ENCODE data around the gene C1QTNF4.
"Not testable (repeated sequence)": the region's sequence is repeated elsewhere in the genome, so short reads cannot be mapped to it uniquely, and the experiment has no call there.

C1QTNF4 gene

DNA sequence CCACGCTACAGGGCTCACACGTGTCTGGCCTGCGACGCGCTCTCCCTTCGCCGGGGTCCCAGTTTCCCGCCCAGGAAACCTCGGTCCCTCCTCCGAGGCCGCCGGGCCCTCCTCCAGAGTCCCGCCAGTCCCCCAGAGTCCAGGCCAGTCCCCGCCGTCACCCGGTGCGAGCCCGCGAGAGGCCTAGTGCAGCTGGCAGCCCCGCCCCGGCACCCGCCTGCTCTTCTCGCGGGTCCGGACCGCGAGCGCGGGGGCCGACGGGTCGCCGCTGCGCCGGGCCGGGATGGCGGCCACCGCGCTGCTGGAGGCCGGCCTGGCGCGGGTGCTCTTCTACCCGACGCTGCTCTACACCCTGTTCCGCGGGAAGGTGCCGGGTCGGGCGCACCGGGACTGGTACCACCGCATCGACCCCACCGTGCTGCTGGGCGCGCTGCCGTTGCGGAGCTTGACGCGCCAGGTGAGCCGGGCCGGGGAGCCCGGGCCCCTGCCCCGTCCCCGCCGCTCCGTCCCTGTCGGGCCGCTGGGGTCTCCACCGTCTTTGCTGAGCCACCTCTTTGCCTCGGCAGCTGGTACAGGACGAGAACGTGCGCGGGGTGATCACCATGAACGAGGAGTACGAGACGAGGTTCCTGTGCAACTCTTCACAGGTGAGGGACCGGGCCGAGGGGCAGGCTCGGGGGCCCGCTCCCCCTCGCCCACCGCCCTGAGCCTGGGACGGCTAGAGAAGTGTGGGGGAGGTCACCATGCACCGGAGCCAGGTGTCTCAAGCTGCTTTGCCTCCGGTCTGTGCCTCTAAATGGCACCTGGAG lies 28.7 kb downstream of the C1QTNF4 start, which contains the start of gene PTPMT1:
Gene PTPMT1, plus strand, starts transcription at position 260 of the 809 bp plus-strand sequence. Its CDS starts 24 bp downstream, at position 284.
- DNase-seq: peak; percentile 84

DNA sequence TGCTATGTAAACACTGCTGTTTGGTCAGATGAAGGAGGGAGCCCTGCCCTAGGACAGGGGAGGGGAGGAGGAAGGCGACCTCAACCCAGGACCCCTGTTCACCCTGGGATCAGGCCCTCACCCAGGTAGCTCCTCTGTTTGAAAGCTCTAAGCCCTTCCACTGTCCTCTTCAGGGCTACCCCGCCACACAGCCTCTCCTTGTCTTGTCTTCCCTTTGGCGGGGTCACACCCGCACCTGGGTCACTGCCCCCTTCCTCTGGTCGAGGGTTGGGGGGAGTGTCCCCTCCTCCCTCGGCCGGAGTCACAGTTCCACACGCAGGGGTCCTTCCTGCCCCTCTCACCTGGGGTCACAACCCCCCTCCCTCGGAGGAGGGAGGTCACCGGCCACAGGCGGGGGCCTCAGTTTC lies 29.3 kb downstream of the C1QTNF4 start:
- DNase-seq: no peak

DNA sequence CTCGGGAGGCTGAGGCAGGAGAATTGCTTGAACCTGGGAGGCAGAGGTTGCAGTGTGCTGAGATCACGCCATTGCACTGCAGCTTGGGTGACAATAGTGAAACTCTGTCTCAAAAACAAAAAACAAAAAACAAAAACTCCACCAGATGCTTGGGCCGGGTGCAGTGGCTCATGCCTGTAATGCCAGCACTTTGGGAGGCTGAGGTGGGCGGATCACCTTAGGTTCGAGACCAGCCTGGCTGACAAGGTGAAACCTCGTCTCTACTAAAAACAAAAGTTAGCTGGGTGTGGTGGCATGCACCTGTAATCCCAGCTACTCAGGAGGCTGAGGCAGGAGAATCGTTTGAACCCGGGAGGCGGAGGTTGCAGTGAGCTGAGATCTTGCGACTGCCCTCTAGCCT lies 29.8 kb downstream of the C1QTNF4 start:
- not testable (repeated sequence) for DNase-seq

DNA sequence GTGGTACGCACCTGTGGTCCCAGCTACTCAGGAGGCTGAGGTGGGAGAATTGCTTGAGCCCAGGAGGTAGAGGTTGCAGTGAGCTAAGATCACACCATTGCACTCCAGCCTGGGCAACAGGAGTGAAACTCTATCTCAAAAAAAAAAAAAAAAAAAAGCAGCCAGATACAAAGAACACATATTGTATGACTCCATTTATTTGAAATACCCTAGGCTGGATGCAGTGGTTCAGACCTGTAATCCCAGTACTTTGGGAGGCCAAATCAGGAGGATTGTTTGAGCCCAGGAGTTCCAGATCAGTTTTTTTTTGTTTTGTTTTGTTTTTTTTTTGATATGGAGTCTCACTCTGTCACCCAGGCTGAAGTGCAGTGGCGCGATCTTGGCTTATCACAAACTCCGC lies 31.8 kb downstream of the C1QTNF4 start:
- not testable (repeated sequence) for DNase-seq

DNA sequence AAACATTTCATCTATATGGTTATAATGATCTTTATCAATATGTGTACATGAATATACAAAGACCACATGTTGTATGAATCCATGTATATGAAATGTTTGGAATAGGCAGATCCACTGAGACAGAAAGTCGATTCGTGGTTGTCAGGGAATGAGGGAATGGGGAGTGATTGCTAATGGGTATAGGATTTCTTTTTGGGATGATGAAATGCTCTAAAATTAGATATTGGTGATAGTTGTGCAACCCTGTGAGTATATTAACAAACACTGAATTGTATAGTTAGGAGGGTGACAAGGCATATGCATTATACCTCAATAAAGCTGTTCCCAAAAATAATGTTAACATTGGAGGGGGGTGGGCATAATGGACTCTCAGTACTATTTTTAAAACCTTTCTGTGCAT lies 33.8 kb downstream of the C1QTNF4 start:
- peak; percentile 41 for DNase-seq

DNA sequence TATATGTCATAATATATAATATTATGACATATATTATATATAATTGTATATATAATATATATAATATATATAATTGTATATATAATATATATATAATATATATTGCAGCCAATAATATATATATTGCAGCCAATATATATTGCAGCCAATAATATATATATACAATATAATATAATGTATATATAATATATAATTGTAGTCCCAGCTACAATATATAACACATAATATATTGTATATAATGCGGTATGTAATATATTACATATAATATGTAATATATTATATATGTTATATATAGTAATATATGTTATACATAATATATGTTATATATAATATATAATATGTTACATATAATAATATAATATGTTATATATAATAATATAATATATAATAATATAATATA lies 35.5 kb downstream of the C1QTNF4 start:
- no peak for DNase-seq

DNA sequence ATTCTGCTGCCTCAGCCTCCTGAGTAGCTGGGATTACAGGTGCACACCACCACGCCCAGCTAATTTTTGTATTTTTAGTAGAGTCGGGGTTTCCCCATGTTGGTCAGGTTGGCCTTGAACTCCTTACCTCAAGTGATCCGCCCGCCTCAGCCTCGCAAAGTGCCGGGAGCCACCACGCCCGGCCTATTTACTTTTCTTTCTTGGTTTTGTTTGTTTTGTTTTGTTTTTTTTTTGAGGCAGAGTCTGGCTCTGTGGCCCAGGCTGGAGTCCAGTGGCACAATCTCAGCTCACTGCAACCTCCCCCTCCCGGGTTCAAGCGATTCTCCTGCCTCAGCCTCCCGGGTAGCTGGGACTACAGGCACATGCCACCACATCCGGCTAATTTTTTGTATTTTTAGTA lies 37.2 kb downstream of the C1QTNF4 start:
- DNase-seq: not testable (repeated sequence)

DNA sequence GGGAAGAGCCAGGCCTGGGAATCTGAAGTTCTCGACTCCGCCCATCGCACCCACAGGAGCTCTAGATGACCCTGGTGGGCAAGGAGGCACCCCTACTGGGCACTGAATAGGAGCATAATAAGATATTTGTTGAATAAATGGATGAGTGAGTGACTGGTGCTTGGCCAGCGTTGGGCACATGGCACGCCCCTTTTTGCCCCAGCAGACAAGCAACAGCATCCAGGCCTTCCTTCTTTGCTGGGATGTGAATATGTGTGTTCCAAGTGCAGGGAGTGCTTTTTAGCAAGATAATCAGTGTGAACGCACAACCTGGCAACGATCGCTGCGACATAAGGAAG lies 40.8 kb downstream of the C1QTNF4 start:
- DNase-seq: no peak

DNA sequence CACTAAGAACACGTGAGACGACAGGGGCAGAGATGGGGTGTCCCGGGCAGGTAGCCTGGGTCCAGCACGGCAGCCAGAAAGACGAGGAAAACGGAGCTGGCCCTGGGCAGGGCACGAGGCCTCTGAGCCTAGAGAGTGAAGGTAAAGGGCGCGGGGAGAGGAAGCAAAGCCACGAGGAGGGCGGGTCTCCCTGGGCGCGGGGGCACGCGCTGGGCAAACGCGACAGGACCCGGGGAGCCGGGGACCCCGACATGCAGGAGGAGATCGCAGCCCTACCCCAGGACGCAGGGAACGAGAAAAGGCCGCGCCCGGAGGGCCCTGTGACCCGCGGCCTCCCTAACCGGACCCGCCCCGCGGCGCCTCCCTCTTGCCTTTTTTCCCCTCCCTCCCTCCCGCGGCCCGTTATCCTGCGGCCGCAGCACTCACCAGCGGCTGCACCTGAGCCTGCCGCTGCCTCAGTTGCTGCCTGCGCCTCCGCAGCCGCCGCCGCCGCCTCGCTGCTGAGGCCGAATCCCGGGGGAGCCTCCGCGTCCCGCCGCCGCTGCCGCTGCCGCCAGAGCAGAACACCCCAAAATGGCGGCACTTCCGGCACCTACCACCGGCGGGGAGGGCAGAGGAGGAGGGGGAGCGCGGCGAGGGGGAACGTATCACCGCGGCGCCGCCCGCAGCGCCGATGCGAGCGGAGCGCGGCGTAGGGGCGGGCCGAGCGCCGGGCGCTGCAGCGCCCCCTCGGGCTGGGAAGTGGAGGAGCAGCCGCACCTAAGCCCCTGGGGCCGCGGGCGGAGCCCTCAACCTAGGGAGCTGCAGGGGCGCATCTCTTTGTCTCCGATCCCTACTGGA lies 41.4 kb downstream of the C1QTNF4 start, which contains the start of gene CELF1:
Gene CELF1, minus strand, starts transcription at position 567 of the 840 bp plus-strand sequence. CDS start 53,609 bp downstream, outside the sequence.
- DNase-seq: peak; percentile 92

DNA sequence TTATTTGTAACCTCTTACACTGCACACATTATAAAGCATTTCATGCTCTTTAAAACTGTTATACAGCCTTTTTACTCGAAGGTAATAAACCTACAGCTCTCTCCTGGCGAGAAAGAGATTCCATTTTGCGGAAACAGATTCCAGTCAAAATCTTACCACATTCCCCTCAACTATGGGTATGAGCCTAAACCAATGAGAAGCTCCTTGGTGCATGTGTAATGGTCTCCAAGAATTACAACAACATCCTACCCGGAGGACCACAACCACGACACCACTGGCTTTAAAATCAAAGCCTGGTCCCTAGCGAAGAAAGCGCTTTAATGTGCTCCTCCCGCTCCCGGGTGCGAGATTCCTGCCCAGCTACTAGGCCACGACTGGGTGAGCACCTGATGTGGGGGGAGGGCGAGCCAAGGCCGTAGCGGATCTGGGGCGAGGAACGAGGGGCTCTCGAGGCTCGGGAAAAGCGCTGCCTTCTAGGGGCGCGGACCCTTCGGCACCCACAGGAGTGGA lies 42.1 kb downstream of the C1QTNF4 start:
- DNase-seq: peak; percentile 59

DNA sequence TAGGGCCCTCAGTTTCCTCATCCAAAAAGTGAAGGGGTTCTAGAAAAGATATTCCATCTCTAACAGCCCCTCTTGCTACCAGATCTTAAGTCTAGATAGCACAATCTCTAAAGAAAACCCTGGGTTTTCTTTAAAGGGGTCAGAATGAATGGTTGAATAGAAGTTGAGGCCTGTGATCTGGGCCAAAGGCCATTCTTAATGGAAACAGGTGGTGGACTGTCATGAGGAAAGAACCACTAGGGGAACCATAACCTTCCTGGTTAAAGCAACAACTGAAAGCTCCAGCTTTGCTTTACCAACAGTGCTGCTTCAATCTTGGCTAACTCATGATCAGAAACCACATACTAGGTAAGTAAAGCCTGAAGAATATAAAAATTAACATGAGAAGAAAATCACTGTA lies 43.1 kb downstream of the C1QTNF4 start:
- DNase-seq: peak; percentile 17

DNA sequence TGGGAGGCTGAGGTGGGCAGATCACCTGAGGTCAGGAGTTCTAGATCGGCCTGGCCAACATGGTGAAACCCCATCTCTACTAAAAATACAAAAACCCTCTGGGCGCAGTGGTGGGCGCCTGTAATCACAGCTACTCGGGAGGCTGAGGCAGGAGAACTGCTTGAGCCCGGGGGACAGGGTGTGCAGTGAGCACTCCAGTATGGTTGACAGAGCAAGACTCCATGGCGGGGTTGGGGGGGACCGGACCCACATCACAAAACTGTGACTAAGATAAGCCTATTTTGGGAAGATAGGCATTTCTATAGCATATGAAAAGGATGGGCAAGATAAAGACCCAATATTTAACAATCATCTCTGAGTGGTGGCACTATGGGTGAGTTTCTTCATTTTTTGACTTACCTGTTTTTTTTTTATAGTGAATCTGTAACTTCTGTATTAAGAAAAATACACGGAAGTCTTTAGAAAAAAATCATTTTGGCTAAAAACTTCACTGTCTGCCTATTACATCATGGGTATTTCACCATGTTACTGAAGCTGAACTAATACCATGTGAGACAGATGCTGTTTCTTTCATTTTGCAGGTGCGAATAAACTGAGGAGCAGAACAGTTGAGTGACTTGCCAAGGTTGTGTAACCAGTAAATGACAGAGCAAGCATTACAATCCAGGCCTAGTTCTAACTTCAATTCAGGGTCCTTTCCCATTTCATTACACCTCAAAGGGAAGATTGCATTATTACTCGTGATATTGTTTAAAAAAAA lies 43.7 kb downstream of the C1QTNF4 start:
- DNase-seq: no peak

DNA sequence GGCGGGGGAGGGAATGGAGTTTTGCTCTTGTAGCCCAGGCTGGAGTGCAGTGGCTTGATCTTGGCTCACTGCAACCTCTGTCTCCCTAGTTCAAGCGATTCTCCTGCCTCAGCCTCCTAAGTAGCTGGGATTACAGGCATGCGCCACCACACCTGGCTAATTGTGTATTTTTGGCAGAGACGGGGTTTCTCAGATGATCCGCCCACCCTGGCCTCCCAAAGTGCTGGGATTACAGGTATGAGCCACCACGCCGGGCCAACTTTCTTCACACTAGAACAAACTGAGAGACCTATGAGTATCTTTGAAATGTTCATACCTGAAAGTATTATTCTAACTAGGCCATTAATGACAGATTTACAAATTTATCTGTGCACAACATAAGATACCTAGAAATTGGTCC lies 47.9 kb downstream of the C1QTNF4 start:
- not testable (repeated sequence) for DNase-seq

DNA sequence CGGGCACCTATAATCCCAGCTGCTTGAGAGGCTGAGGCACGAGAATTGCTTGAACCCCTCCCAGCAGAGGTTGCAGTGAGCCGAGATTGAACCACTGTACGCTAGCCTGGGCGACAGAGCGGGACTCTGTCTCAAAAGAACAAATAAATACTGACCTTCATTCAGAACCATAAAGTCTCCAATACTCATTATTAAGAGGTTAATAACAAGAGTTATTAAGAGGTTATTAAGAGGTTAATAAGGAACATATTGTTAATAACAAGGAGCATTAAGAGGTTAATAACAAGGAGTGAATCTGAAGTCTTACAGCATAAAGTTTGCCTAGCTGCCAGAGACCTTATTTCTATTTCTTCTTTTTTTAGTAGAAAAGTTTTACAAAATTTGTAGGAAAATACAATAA lies 48.9 kb downstream of the C1QTNF4 start:
- DNase-seq: no peak

DNA sequence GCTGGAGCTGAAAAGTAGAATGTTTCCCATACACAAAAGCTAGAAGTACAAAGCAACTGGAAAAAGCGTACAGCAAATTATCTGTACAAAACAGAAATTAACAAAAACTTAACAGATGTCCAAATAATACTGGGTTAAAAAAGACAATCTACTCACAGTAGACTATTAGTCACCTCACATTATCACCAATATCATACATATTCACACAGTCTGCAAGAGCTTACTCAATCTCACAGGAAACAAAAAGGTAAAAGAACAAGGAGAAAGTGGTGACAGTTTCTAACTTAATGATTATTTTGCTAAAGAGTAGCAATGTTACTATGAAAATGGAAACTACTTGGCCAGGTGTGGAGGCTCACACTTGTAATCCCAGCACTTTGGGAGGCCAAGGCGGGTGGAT lies 53.1 kb downstream of the C1QTNF4 start:
- no peak for DNase-seq

DNA sequence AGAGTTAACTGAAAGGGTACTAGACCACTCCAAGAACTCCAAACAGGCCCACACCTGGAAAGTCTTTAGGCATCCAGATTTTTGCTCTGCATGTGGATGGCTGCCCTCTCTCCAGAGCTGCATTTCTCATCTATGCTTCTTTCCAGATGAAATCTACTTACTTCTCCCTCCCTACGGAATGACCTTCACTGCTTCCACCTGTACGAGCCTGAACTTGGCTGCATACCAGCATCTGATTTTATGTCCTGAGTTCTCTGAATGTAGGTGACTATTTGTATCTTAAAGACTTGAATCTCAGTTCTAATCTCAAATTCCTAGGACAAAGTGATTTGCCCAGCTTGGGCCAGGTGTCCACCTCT lies 54.6 kb downstream of the C1QTNF4 start:
- no peak for DNase-seq
